ENCODE results near the gene SERPING1.
A peak's percentile ranks its signal among the peaks of the same experiment; 100 is the strongest.

The SERPING1 gene

GRCh38 chr11:57638005-57638781 lies 40.7 kb downstream of the SERPING1 start:
- peak overlapping the region; percentile 95 for H3K9ac ChIP-seq (ENCODE audit: insufficient read length, low read depth)
- H3K4me1 ChIP-seq (ENCODE audit: insufficient read depth, insufficient read length), result peaks cover 13% of the 10 kb centered on the region
- peak overlapping the region; percentile 92 for H3K4me3 ChIP-seq (ENCODE audit: insufficient read length, low read depth)
- H3K27me3 ChIP-seq (ENCODE audit: insufficient read depth, insufficient read length), result no peaks in the 10 kb centered on the region
- H3K36me3 ChIP-seq (ENCODE audit: insufficient read depth, insufficient read length, low read length), result peaks cover 32% of the 10 kb centered on the region
- H3K9me3 ChIP-seq (ENCODE audit: insufficient read depth, low read length), result no peaks in the 10 kb centered on the region
- TF ChIP-seq ZNF274 (IDR thresholded peaks at IDR 0.05; ENCODE audit: low read depth, low read length) (no peak), SUZ12 (IDR thresholded peaks at IDR 0.05; ENCODE audit: extremely low read depth, insufficient read depth, insufficient read length) (no peak), YY1 (IDR thresholded peaks at IDR 0.05; ENCODE audit: insufficient read depth, insufficient read length) (peak; percentile 83)
- DNase-seq (ENCODE audit: low read depth, low spot score), result peak; percentile 97

- peaks cover 39% of the 10 kb centered on the region for H3K36me3 ChIP-seq (ENCODE audit: insufficient read depth, insufficient read length, low read length)
- H3K4me1 ChIP-seq (ENCODE audit: insufficient read depth, insufficient read length), result peaks cover 9% of the 10 kb centered on the region
- H3K9ac ChIP-seq (ENCODE audit: insufficient read length, low read depth), result peak overlapping the region; percentile 95
- no peaks in the 10 kb centered on the region for H3K27me3 ChIP-seq (ENCODE audit: insufficient read depth, insufficient read length)
- DNase-seq (ENCODE audit: low read depth, low spot score), result no peak
- no peaks in the 10 kb centered on the region for H3K9me3 ChIP-seq (ENCODE audit: insufficient read depth, low read length)
- TF ChIP-seq YY1 (IDR thresholded peaks at IDR 0.05; ENCODE audit: insufficient read depth, insufficient read length) (no peak), ZNF274 (IDR thresholded peaks at IDR 0.05; ENCODE audit: low read depth, low read length) (no peak), SUZ12 (IDR thresholded peaks at IDR 0.05; ENCODE audit: extremely low read depth, insufficient read depth, insufficient read length) (no peak)
- H3K4me3 ChIP-seq (ENCODE audit: insufficient read length, low read depth), result peak overlapping the region; percentile 92
Measured at GRCh38 chr11:57638811-57639320, 41.4 kb downstream of the SERPING1 start.

DNA sequence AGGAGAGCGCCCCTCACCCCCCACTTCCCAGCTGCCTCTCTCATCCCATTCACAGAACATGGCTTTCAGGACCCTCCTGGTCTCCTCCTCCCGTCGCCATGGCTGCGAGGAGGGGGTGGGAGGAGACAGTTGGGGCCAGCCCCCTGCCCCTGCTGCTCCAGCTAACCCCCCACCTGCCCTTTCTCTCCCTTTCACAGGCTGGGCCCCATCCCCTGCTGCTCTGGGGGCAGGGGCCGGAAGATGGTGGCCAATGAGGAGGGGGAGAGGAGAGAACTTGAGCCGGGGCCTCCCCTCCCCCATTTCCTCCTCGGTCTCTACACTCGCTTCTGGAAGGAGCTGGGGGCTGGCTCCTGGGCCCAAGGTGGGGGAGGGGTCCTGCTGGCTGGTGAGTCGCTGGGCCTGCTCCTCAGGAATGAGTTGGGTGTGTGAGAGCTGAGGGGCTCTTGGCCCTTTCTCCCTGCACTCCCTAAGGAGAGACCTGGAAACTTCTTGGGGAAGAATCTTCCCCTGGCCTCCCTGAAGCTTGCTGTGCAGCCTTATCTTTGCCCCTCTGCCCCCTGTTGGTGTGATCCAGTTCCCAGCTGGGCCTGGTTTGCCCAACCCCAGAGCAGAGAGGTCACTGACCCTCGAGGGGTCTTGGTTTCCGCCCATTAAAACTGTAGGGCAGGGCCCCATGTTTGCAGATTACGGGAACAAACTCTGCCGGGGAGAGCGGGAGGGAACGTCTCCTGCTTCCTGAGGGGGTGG lies 42.0 kb downstream of the SERPING1 start:
- Histone ChIP-seq H3K4me3 (ENCODE audit: insufficient read length, low read depth) (peak overlapping the region; percentile 92), H3K4me1 (ENCODE audit: insufficient read depth, insufficient read length) (peaks cover 9% of the 10 kb centered on the region), H3K9ac (ENCODE audit: insufficient read length, low read depth) (peak overlapping the region; percentile 95), H3K9me3 (ENCODE audit: insufficient read depth, low read length) (no peaks in the 10 kb centered on the region), H3K27me3 (ENCODE audit: insufficient read depth, insufficient read length) (no peaks in the 10 kb centered on the region), H3K36me3 (ENCODE audit: insufficient read depth, insufficient read length, low read length) (peaks cover 39% of the 10 kb centered on the region)
- no peak for TF ChIP-seq ZNF274 (IDR thresholded peaks at IDR 0.05; ENCODE audit: low read depth, low read length)
- peak; percentile 67 for TF ChIP-seq YY1 (IDR thresholded peaks at IDR 0.05; ENCODE audit: insufficient read depth, insufficient read length)
- peak; percentile 99 for DNase-seq (ENCODE audit: low read depth, low spot score)

GRCh38 chr11:57640068-57640800 lies 42.7 kb downstream of the SERPING1 start:
- no peak for DNase-seq (ENCODE audit: low read depth, low spot score)
- Histone ChIP-seq H3K9me3 (ENCODE audit: insufficient read depth, low read length) (no peaks in the 10 kb centered on the region), H3K36me3 (ENCODE audit: insufficient read depth, insufficient read length, low read length) (peaks cover 42% of the 10 kb centered on the region), H3K27me3 (ENCODE audit: insufficient read depth, insufficient read length) (no peaks in the 10 kb centered on the region), H3K4me1 (ENCODE audit: insufficient read depth, insufficient read length) (peaks cover 9% of the 10 kb centered on the region), H3K4me3 (ENCODE audit: insufficient read length, low read depth) (peak overlapping the region; percentile 92), H3K9ac (ENCODE audit: insufficient read length, low read depth) (peak overlapping the region; percentile 93)
- TF ChIP-seq SUZ12 (IDR thresholded peaks at IDR 0.05; ENCODE audit: extremely low read depth, insufficient read depth, insufficient read length), result no peak
- no peak for TF ChIP-seq YY1 (IDR thresholded peaks at IDR 0.05; ENCODE audit: insufficient read depth, insufficient read length)
- no peak for TF ChIP-seq ZNF274 (IDR thresholded peaks at IDR 0.05; ENCODE audit: low read depth, low read length)

DNA sequence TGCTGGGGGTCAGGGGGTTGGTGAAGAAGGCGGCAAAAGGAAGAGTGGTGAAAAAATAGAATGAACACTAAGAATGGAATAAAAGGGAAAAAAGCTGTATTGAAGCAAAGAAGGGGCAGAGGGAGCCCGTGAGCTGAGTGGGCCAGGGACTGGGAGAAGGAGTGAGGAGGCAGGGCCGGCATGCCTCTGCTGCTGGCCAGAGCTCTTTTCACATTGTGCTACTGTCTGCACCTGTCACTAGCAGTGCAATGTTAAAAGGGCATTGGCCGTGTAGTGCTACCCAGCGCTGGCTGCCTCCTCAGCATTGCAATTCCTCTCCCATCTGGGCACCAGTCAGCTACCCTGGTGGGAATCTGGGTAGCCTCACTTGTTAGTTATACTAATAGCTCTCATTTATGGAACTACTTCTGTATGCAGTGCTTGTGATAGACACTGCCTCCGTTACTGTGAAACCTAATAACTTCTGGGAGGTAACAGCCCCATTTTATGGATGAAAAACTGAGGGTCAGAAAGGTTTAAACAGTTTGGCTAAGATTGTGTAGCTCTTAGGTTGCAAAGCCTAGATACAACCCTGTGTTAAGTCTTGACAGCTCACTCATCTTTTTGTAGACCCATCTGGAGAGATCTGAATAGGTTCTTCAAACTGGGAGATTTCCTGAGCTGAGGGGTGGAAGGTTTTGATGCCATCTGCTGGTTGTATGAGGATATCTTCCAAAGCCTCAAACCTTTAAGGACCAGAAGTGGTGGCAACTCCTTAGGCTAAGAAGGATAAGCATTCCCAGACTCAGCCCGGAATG lies 43.7 kb downstream of the SERPING1 start:
- DNase-seq (ENCODE audit: low read depth, low spot score), result no peak
- Histone ChIP-seq H3K9me3 (ENCODE audit: insufficient read depth, low read length) (no peaks in the 10 kb centered on the region), H3K36me3 (ENCODE audit: insufficient read depth, insufficient read length, low read length) (peaks cover 51% of the 10 kb centered on the region), H3K4me1 (ENCODE audit: insufficient read depth, insufficient read length) (peaks cover 16% of the 10 kb centered on the region), H3K4me3 (ENCODE audit: insufficient read length, low read depth) (peak overlapping the region; percentile 92), H3K27me3 (ENCODE audit: insufficient read depth, insufficient read length) (no peaks in the 10 kb centered on the region), H3K9ac (ENCODE audit: insufficient read length, low read depth) (peak overlapping the region; percentile 93)
- no peak for TF ChIP-seq SUZ12 (IDR thresholded peaks at IDR 0.05; ENCODE audit: extremely low read depth, insufficient read depth, insufficient read length)
- no peak for TF ChIP-seq YY1 (IDR thresholded peaks at IDR 0.05; ENCODE audit: insufficient read depth, insufficient read length)
- TF ChIP-seq ZNF274 (IDR thresholded peaks at IDR 0.05; ENCODE audit: low read depth, low read length), result no peak

- Histone ChIP-seq H3K4me3 (ENCODE audit: insufficient read length, low read depth) (no peak overlapping the region), H3K4me1 (ENCODE audit: insufficient read depth, insufficient read length) (peaks cover 30% of the 10 kb centered on the region), H3K36me3 (ENCODE audit: insufficient read depth, insufficient read length, low read length) (peaks cover 59% of the 10 kb centered on the region), H3K9me3 (ENCODE audit: insufficient read depth, low read length) (no peaks in the 10 kb centered on the region), H3K27me3 (ENCODE audit: insufficient read depth, insufficient read length) (no peaks in the 10 kb centered on the region), H3K9ac (ENCODE audit: insufficient read length, low read depth) (no peak overlapping the region)
- TF ChIP-seq ZNF274 (IDR thresholded peaks at IDR 0.05; ENCODE audit: low read depth, low read length) (no peak), SUZ12 (IDR thresholded peaks at IDR 0.05; ENCODE audit: extremely low read depth, insufficient read depth, insufficient read length) (no peak), YY1 (IDR thresholded peaks at IDR 0.05; ENCODE audit: insufficient read depth, insufficient read length) (no peak)
- no peak for DNase-seq (ENCODE audit: low read depth, low spot score)
Measured at GRCh38 chr11:57643802-57644201, 46.3 kb downstream of the SERPING1 start.

All from NT2/D1 (cell line).